ENCODE results near the gene SPNS1. TPM values are rescaled to one million over a fixed set of nuclear protein-coding genes. Genes with fewer than 3 reads are reported as not detected.

SPNS1 gene
- total and polyA plus RNA-seq, 2 of the 8 experiments (the other 6 are each of a cell fraction or from before 2014, with no cell fraction given) = 48.8 to 66.9 TPM

- no peak overlapping the region for H2BK120ac ChIP-seq (replicated peaks; ENCODE audit: low read depth, low read length)
- H3K27ac ChIP-seq (ENCODE audit: low read depth, low read length) = no peak overlapping the region
- no peaks in the 10 kb centered on the region for H3K9me3 ChIP-seq (ENCODE audit: insufficient read depth in 2 of 2, low read depth in 1 of 2, low read length in 1 of 2)
- 87% methylated on average over 4 of the region's 4 CpGs; no CpG with 5 or more reads in 1 of the 2 experiments for WGBS, 2 experiments (ENCODE audit: extremely low coverage in 1 of 2, insufficient coverage in 1 of 2, insufficient read length in 1 of 2, insufficient replicate concordance in 2 of 2, low coverage in 1 of 2, low lambda C conversion rate in 2 of 2, missing lambda C conversion rate in 1 of 2)
- H3K27me3 ChIP-seq (replicated peaks in 1 of 4; ENCODE audit: control insufficient read depth in 3 of 4, extremely low read depth in 1 of 4, insufficient read depth in 3 of 4, low read length in 3 of 4) = no peaks in the 10 kb centered on the region
- no peak overlapping the region for H3K14ac ChIP-seq (ENCODE audit: insufficient read length)
- H3K79me1 ChIP-seq (ENCODE audit: low read depth, low read length) = no peaks in the 10 kb centered on the region
- no peaks in the 10 kb centered on the region for H4K20me1 ChIP-seq (replicated peaks in 1 of 2; ENCODE audit: control insufficient read depth in 1 of 2, insufficient read depth in 2 of 2, low read length in 2 of 2)
- H3K23ac ChIP-seq (ENCODE audit: insufficient read length) = no peak overlapping the region
- H3K56ac ChIP-seq (replicated peaks; ENCODE audit: insufficient read length, low read depth, low read length) = no peak overlapping the region
- H3K4me2 ChIP-seq (ENCODE audit: insufficient read depth in 1 of 2, low read depth in 2 of 2, low read length in 2 of 2) = no peak overlapping the region
- H2AFZ ChIP-seq (ENCODE audit: low read length) = 0 out of 2 replicates have a peak overlapping the region, but pooled peaks have one; percentile 65
- no peak overlapping the region for H3K4ac ChIP-seq (replicated peaks; ENCODE audit: insufficient read length, low read depth, low read length)
- no peak overlapping the region for H3K4me3 ChIP-seq (ENCODE audit: extremely low read depth in 1 of 4, insufficient read depth in 2 of 4, low read depth in 3 of 4, low read length in 4 of 4)
- no peak overlapping the region for H4K5ac ChIP-seq (ENCODE audit: insufficient read length, low read depth, low read length)
- H2BK20ac ChIP-seq (ENCODE audit: low read length) = no peak overlapping the region
- CTCF ChIA-PET (ENCODE audit: partially characterized antibody) = interaction anchor here (1.7 to 4.2 kb wide), 2 partner anchors 46 to 48 kb away, joined by 4 to 10 read pairs; no protein-coding TSS in a partner anchor
- peaks cover 2% of the 10 kb centered on the region; the same call in 1 of the 2 replicates for H3K23me2 ChIP-seq (ENCODE audit: low read depth, low read length)
- H3K79me2 ChIP-seq (ENCODE audit: control insufficient read depth in 1 of 2, insufficient read depth in 2 of 2, low read length in 2 of 2) = no peaks in the 10 kb centered on the region
- no peak overlapping the region for H2BK5ac ChIP-seq (ENCODE audit: low read depth, low read length)
- H3K4me1 ChIP-seq (replicated peaks in 1 of 4; ENCODE audit: control insufficient read depth in 3 of 4, insufficient read depth in 4 of 4, low read length in 3 of 4) = peaks cover 0 to 10% (median 5%) of the 10 kb centered on the region in 4 experiments; a peak in 6 of 7 replicates
- no peak overlapping the region for H3K9ac ChIP-seq (replicated peaks in 1 of 4; ENCODE audit: extremely low read depth in 1 of 4, low read depth in 3 of 4, low read length in 3 of 4)
- no peak for FAIRE-seq
- no peak overlapping the region for H2AK5ac ChIP-seq (ENCODE audit: low read depth, low read length)
- H4K8ac ChIP-seq (ENCODE audit: extremely low read depth, insufficient read depth, low read length) = no peak overlapping the region
- H4K91ac ChIP-seq (replicated peaks; ENCODE audit: insufficient read length, low read length) = no peak overlapping the region
- no peak for DNase-seq (ENCODE audit: low read depth in 1 of 2, low spot score in 2 of 2)
- POLR2A ChIA-PET (ENCODE audit: partially characterized antibody) = no interaction called here
- H2BK15ac ChIP-seq (ENCODE audit: low read length) = no peak overlapping the region
- H3K18ac ChIP-seq (ENCODE audit: extremely low read depth, low read length) = no peak overlapping the region
- no peak overlapping the region for H2BK12ac ChIP-seq (ENCODE audit: low read depth, low read length)
- no peaks in the 10 kb centered on the region for H3K36me3 ChIP-seq (ENCODE audit: control insufficient read depth in 2 of 4, insufficient read depth in 4 of 4, low read length in 3 of 4)
- TF ChIP-seq RNF2 (IDR thresholded peaks at IDR 0.05; ENCODE audit: borderline replicate concordance, low read depth, low read length, missing control alignments, poor library complexity, severe bottlenecking) (no peak), FOSL1 (IDR thresholded peaks at IDR 0.05; ENCODE audit: insufficient read depth, low read depth, low read length) (no peak), SAP30 (IDR thresholded peaks at IDR 0.05; ENCODE audit: insufficient read depth, insufficient replicate concordance, low read length) (no peak)
These were observed 51.2 kb downstream of the SPNS1 start for GRCh38 chr16:29025735-29026134.

Data from H1 (cell line).